Measurements from ENCODE around the gene CTTN. TPM values are rescaled to one million over a fixed set of nuclear protein-coding genes. Genes with fewer than 3 reads are reported as not detected.

Gene CTTN
- polyA plus RNA-seq, 3 donors: 174 to 238 (median 175) TPM

GRCh38 chr11:70463478-70464255 is 65.3 kb downstream of the CTTN start:
- DNase-seq (ENCODE audit: extremely low read depth in 1 of 11, low read depth in 9 of 11, low spot score in 4 of 11): no peak

DNA sequence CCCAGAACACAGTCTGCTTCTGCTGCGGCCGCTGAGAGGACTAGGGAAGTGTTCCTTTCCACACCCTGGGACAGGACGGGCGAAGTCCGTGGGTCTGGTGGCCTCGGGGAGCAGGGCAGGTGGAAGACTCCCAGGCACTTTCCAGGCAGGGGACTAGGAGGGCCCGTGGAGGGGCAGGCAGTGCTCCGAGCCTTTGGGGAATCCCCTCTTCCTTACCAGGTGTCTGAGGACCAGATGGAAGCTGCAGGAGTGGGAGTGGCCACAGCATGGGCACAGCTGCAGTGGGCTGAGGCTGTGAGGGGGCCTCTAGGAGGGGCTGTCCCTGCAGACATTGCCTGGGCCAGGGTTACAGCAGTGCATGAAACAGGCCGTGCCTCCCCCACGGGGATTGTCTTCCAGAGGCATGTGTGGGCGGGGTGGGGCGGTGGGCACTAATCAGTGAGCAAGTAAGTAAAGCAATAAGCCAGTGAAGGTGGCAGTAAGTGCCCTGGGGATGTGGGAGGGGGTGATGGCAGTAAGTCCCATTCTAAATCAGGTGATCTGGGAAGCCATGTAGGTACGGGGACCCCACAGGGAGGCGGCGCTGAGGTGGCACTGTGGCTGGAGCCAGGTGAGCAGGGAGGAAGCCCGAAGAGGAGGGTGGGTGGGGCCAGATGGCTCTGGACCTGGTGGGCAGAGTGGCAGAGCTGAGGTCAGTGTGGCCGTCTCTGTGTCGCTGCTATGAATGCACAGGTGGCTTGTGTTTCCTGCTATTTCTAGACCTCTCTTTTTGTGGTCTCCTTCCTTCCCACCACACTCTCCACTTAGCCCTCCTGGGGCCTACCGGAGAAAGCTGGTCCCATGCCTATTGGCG is 66.4 kb downstream of the CTTN start:
- DNase-seq (ENCODE audit: extremely low read depth in 1 of 11, low read depth in 9 of 11, low spot score in 4 of 11): peak in 2 of 11 donors; percentile 27 to 35

DNA sequence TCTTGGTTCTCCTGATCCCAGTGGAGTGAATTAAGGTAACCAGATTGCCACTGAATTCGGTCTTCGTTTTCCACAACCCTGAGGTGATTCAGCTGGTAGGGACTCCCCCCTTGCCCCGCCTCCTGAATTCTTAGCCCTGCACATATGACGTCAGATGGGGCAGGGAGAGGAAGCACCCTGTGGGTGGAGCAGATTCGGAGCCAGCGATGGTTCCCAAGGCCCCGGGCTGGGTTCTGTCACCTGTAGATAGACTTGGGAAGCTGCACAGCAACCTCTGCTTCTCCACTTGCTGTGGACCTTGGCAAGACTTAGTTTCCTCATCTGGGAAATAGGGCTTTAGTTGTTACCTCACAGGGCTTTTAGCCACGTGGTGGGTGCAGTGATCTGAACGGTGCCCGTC is 67.8 kb downstream of the CTTN start:
- DNase-seq (ENCODE audit: extremely low read depth in 1 of 11, low read depth in 9 of 11, low spot score in 4 of 11): no peak

DNA sequence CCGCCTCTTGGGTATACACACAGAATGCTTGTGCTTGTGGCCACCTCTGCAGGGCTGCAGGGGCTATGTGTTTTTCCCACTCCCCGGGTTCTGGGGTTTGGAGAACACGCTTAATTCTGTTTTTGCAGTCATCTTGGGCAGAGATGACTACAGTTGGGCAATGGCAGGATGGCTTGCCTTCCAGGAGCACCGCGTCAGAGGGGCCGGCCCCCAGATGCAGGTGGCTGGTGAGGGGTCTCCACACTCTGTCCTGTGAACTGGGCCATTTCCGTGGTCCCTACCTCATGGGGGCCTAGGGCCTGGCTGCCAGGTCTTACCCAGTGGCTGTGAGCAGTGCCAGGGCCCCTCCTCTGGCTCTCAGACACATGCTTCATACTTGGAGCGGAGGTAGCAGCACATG is 68.3 kb downstream of the CTTN start:
- no peak for DNase-seq (ENCODE audit: extremely low read depth in 1 of 11, low read depth in 9 of 11, low spot score in 4 of 11)

DNA sequence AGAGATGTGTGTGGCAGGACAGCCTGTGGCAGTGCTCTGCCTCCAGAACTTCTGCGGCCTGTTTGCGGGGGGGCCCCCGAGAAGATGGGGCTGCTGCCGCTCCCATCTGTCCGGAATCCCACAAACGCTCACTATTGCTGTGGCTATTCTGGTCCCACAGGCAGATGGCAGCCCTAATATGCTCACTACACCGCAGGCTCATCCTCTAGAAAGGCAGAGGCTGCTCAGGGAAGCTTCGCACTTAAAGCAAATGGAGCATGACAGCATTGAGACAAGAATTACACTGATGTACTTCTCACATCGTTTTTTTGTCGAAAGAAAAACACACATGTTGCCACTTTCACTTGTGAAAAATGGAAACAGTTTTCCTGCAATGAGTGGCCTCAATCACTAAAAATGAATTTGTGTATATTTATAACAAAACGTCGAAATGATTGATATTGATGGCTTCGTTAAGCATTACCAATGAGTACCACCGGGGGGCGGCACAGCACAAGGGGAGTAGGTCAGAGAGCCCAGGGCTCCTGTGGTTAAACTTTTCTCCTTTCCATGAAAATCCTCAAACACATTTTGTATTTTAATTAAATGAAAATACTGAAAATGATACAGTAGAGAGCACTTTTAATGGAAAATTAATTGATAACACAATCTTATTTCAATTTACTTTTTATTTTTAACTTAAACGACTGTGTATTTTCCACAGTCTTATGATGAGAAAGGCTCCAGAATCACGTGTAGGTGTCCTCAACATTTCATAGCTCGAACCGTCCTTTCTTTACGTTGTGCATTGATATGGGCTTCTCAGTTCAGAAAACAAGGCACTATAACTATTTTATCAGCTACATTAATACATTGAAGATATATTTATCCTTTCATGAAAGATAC is 69.1 kb downstream of the CTTN start:
- peak in 5 of 11 donors; percentile 26 to 45 (median 43) for DNase-seq (ENCODE audit: extremely low read depth in 1 of 11, low read depth in 9 of 11, low spot score in 4 of 11)

- no peak for DNase-seq (ENCODE audit: extremely low read depth in 1 of 11, low read depth in 9 of 11, low spot score in 4 of 11)
Measured at GRCh38 chr11:70468256-70469195, 70.2 kb downstream of the CTTN start.

DNA sequence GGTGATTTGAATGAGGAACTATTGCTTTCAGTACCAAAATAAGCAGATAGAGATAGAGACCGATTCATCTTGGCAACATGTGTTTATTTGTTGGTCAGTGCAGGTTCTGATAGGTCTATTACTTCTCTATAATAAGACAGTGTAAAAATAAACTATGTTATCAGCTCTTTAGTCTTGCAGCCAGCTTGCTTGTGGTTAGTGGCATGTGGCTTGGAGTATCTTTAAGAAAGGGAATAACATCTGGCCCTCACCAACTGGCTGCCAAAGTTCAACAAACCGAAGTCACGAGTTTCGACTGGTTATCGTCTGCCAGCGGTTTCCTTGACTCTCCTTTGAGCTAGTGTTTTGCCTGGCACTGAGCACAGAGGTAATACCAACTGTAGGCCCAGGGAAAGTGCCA is 71.8 kb downstream of the CTTN start:
- no peak for DNase-seq (ENCODE audit: extremely low read depth in 1 of 11, low read depth in 9 of 11, low spot score in 4 of 11)

DNA sequence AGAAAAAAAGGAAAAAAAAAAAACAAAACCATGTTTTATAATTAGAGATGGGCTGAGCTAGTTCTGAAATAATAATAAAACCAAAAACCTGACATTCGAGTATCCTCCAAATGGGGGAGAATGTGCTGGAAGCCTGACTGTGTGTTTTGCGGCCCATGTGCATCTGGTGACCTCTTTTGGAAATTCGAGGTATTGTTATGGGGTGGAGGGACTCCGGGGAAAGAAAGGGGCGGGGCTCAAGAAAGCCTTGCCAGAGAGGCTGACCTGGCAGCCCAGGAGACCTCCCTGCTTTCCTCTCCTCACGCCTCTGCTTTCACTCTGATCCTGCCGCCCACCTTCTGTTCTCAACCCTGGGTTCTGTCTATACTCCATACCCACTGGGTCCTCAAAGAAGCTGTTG is 72.9 kb downstream of the CTTN start:
- no peak for DNase-seq (ENCODE audit: extremely low read depth in 1 of 11, low read depth in 9 of 11, low spot score in 4 of 11)

GRCh38 chr11:70472240-70472639 is 73.9 kb downstream of the CTTN start:
- no peak for DNase-seq (ENCODE audit: extremely low read depth in 1 of 11, low read depth in 9 of 11, low spot score in 4 of 11)

DNA sequence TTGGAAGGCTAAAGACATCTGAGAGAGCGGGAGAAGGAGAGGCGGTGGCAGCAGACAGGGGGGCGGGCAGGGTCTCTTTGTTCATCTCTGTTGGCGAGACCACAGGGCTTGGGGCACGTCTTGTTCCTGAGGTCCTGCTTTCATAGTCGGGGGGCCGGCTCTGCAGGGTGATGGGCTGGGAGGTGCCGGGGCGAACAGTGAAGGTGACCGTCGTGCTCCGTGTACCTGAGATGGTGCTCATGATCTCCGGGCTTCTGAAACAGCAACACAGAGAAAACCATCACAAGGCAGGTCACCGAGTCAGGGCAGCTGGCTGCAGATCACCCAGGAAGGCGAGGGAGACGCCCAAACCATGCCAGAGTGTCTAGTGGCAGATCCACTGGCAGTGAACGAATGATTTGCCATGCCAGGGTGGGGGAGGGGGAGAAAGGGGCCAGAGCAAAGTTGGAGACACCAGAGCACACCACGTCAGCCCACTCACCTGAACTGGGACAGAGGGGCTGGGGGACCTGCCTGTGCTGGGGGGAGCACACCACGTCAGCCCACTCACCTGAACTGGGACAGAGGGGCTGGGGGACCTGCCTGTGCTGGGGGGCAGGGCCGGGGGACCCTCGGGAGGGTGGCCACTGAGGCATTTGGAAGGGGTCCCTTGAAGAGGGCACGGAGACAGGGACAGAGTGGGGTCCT is 75.0 kb downstream of the CTTN start:
- no peak for DNase-seq (ENCODE audit: extremely low read depth in 1 of 11, low read depth in 9 of 11, low spot score in 4 of 11)

GRCh38 chr11:70473873-70474690 is 75.8 kb downstream of the CTTN start:
- DNase-seq (ENCODE audit: extremely low read depth in 1 of 11, low read depth in 9 of 11, low spot score in 4 of 11): no peak

- DNase-seq (ENCODE audit: extremely low read depth in 1 of 11, low read depth in 9 of 11, low spot score in 4 of 11): no peak
Measured at GRCh38 chr11:70474710-70475109, 76.4 kb downstream of the CTTN start.

GRCh38 chr11:70476669-70477068 is 78.3 kb downstream of the CTTN start:
- DNase-seq (ENCODE audit: extremely low read depth in 1 of 11, low read depth in 9 of 11, low spot score in 4 of 11): no peak

DNA sequence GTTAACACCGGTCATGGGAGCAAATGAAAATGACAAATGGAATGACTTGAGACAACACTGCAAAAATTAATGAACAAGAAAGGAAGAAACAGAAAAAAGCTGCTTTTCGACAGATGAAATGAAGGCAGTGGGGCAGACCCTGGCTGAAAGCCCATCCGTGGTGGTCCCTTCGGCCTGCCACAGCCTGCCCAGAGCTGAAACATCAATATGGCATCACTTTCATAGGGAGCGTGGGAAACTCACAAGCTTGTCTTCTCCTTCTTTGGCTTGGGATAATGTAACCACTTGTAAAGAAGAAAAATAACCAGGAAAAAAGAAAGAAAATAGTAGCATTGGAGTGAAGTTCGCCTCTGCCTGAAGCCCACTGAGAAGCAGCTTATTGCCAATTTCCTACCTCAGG is 78.8 kb downstream of the CTTN start:
- DNase-seq (ENCODE audit: extremely low read depth in 1 of 11, low read depth in 9 of 11, low spot score in 4 of 11): no peak

- DNase-seq (ENCODE audit: extremely low read depth in 1 of 11, low read depth in 9 of 11, low spot score in 4 of 11): no peak
Measured at GRCh38 chr11:70477609-70478008, 79.3 kb downstream of the CTTN start.

DNA sequence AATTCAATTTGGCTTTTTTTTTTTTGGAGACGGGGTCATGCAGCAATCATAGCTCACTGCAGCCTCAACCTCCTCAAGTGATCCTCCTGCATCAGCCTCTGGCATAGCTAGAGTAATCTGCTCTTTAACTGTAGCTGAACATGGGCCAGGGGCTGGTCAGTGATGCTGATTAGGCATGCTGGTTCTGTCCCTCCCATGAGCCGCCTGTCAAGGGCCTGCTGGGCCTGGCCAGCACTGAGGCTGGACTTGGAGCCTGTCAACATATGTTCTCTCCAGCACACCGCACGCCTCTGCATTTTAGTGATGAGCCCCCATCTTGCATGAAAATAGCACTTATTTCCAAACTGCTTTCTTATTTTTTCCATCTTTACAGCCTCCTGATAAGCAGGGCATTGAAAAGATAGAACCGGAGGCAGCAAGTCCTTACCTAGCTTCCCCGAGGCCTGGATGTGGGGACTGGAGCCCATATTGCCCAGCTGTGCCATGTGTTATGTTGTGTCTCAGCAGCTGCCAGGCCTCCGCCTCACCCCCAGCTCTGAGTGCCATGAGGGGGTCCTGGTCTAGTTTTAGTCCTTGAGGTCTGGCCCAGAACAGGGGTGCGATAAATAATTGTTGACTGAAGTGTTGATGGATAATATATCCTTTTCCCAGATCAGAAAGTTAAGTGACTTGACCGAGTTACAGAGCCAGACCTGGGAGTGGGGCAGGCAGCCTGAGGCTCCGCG is 80.0 kb downstream of the CTTN start:
- DNase-seq (ENCODE audit: extremely low read depth in 1 of 11, low read depth in 9 of 11, low spot score in 4 of 11): no peak
